HepG2 (cell line): ENCODE measurements around the gene AFTPH. TPM values are rescaled to one million over a fixed set of nuclear protein-coding genes. Genes with fewer than 3 reads are reported as not detected.

Experiments
- ATF6 ChIP-seq: sonication (generic); formaldehyde crosslinking; conservative IDR thresholded peaks from 2 replicates; pipeline ENCODE4 v1.4.0; 2020; ENCODE audit warnings: missing genetic modification reagents
- CC2D1A ChIP-seq: sonication (generic); formaldehyde crosslinking; IDR thresholded peaks from 2 replicates; pipeline ENCODE4 v1.8.1; 2023; ENCODE audit warnings: mild to moderate bottlenecking, missing genetic modification reagents
- CREB3 ChIP-seq: sonication (generic); formaldehyde crosslinking; IDR thresholded peaks from 2 replicates; pipeline ENCODE4 v1.5.0; 2020; ENCODE audit warnings: missing genetic modification reagents
- DBP ChIP-seq: sonication (generic); formaldehyde crosslinking; IDR thresholded peaks from 2 replicates; pipeline ENCODE4 v1.4.0; 2020; ENCODE audit warnings: missing genetic modification reagents; ENCODE audit errors: not compliant biosample characterization
- HNRNPLL ChIP-seq: fragments of 200-400 bp; formaldehyde crosslinking; IDR thresholded peaks from 2 replicates; pipeline ENCODE4 v1.6.1; 2017; ENCODE audit warnings: mild to moderate bottlenecking, low read depth, low read length; ENCODE audit not compliant: poor library complexity, severe bottlenecking
- HNRNPUL1 ChIP-seq: fragments of 200-400 bp; formaldehyde crosslinking; IDR thresholded peaks from 2 replicates; pipeline ENCODE4 v1.6.1; 2017; ENCODE audit warnings: low read depth, mild to moderate bottlenecking, low read length, moderate library complexity
- JDP2 ChIP-seq: sonication (generic); formaldehyde crosslinking; IDR thresholded peaks from 2 replicates; pipeline ENCODE4 v1.8.1; 2022; ENCODE audit warnings: missing genetic modification reagents, borderline replicate concordance
- MED1 ChIP-seq: sonication (generic); formaldehyde crosslinking; IDR thresholded peaks from 2 replicates; pipeline ENCODE4 v1.4.0; 2020; ENCODE audit warnings: missing genetic modification reagents
- SMARCC2 ChIP-seq: fragments of 450-650 bp; IDR thresholded peaks from 2 replicates; pipeline ENCODE4 v1.6.1; 2017; ENCODE audit warnings: antibody characterized with exemption, mild to moderate bottlenecking
- SRY ChIP-seq: sonication (generic); formaldehyde crosslinking; IDR thresholded peaks from 2 replicates; pipeline ENCODE4 v1.8.0; 2022; ENCODE audit warnings: mild to moderate bottlenecking, missing genetic modification reagents
- ZNF260 ChIP-seq: sonication (generic); formaldehyde crosslinking; IDR thresholded peaks from 2 replicates; pipeline ENCODE4 v1.4.0; 2020; ENCODE audit warnings: missing genetic modification reagents, low read depth, mild to moderate bottlenecking, borderline replicate concordance
- ZNF512 ChIP-seq: sonication (generic); formaldehyde crosslinking; IDR thresholded peaks from 2 replicates; pipeline ENCODE4 v1.4.0; 2020; ENCODE audit warnings: mild to moderate bottlenecking, missing genetic modification reagents
- ZNF543 ChIP-seq: sonication (generic); formaldehyde crosslinking; IDR thresholded peaks from 2 replicates; pipeline ENCODE4 v1.4.0; 2020; ENCODE audit warnings: mild to moderate bottlenecking, missing genetic modification reagents
- ZNF607 ChIP-seq: sonication (generic); formaldehyde crosslinking; IDR thresholded peaks from 2 replicates; pipeline ENCODE4 v1.5.1; 2020; ENCODE audit warnings: missing genetic modification reagents, mild to moderate bottlenecking, borderline replicate concordance
- ZNF652 ChIP-seq: IDR thresholded peaks from 2 replicates; pipeline ENCODE4 v1.6.1; 2016; ENCODE audit warnings: low read depth, borderline replicate concordance
- ZNF710 ChIP-seq: sonication (generic); formaldehyde crosslinking; IDR thresholded peaks from 2 replicates; pipeline ENCODE4 v1.5.0; 2020; ENCODE audit warnings: mild to moderate bottlenecking, missing genetic modification reagents, borderline replicate concordance
- ZNF878 ChIP-seq: sonication (generic); formaldehyde crosslinking; IDR thresholded peaks from 2 replicates; pipeline ENCODE4 v1.8.1; 2023; ENCODE audit warnings: mild to moderate bottlenecking, missing genetic modification reagents, moderate library complexity
- ZNF891 ChIP-seq: sonication (generic); formaldehyde crosslinking; IDR thresholded peaks from 2 replicates; pipeline ENCODE4 v1.5.0; 2020; ENCODE audit warnings: mild to moderate bottlenecking, missing genetic modification reagents
- polyA plus RNA-seq, 8 experiments: library from polyadenylated mRNA; depleted of rRNA in 3 of 8; stranded (reverse) in 7 of 8; unstranded in 1 of 8; fragments of >200 nt; fragmentation: Illumina TruSeq in 4 of 8; extraction: Trizol in 4 of 8; gene quantifications; 2 replicates each; pipeline versions ENCODE4 v1.2.1 to v1.2.3, GENCODE V29; 2011 to 2016; ENCODE audit warnings: low read depth in 4 of 8, missing spikeins in 1 of 8, mixed read lengths in 1 of 8; ENCODE audit not compliant: insufficient read depth in 1 of 8
- total RNA-seq, 5 experiments: library from RNA; depleted of rRNA; stranded (reverse); fragments of >200 nt; fragmentation: Illumina TruSeq; extraction: Trizol; gene quantifications; 2 replicates each; pipeline ENCODE4 v1.2.3, GENCODE V29; 2016; ENCODE audit warnings: low read depth in 1 of 5

The AFTPH gene
- total and polyA plus RNA-seq, 2 of the 13 experiments (the other 11 are each of a cell fraction or from before 2014, with no cell fraction given) = 27.5 to 36.8 TPM

GRCh38 chr2:64606479-64607363, 82.6 kb downstream of the AFTPH start (continued):
- TF ChIP-seq ATF6 (CRISPR knock-in tag) = 0 out of 2 replicates have a peak, but pooled peaks have one; percentile 33
- TF ChIP-seq MED1 (CRISPR knock-in tag) = 0 out of 2 replicates have a peak, but pooled peaks have one; percentile 32
- TF ChIP-seq JDP2 = no peak
- no peak for TF ChIP-seq CC2D1A
- no peak for TF ChIP-seq HNRNPLL
- TF ChIP-seq SRY (CRISPR knock-in tag) = no peak
- no peak for TF ChIP-seq ZNF710 (CRISPR knock-in tag)
- TF ChIP-seq CREB3 (CRISPR knock-in tag) = no peak
- TF ChIP-seq ZNF607 = no peak
- TF ChIP-seq DBP (CRISPR knock-in tag) = peak; percentile 42
- no peak for TF ChIP-seq HNRNPUL1
- no peak for TF ChIP-seq ZNF878 (CRISPR knock-in tag)
- TF ChIP-seq ZNF260 = no peak
- TF ChIP-seq SMARCC2 = no peak
- no peak for TF ChIP-seq ZNF652 (CRISPR knock-in tag)
- no peak for TF ChIP-seq ZNF512
- peak; percentile 62; the same call in 1 of the 2 replicates for TF ChIP-seq ZNF543 (CRISPR knock-in tag)
- no peak; the same call in 1 of the 2 replicates for TF ChIP-seq ZNF891 (CRISPR knock-in tag)
